HepG2 (cell line): ENCODE results near the gene SSH3. TPM values are rescaled to one million over a fixed set of nuclear protein-coding genes. Genes with fewer than 3 reads are reported as not detected.

ENCODE experiments used
- ATRX ChIP-seq: sonication (generic); formaldehyde crosslinking; IDR thresholded peaks from 2 replicates; pipeline ENCODE4 v1.4.0; 2020; ENCODE audit warnings: missing genetic modification reagents, borderline replicate concordance
- CEBPG ChIP-seq: IDR thresholded peaks from 2 replicates; pipeline ENCODE4 v1.6.1; 2016
- ESRRA ChIP-seq: sonication (generic); formaldehyde crosslinking; IDR thresholded peaks from 2 replicates; pipeline ENCODE4 v1.5.1; 2020; ENCODE audit warnings: mild to moderate bottlenecking, low read depth, missing genetic modification reagents
- JARID2 ChIP-seq: sonication (generic); formaldehyde crosslinking; IDR thresholded peaks from 2 replicates; pipeline ENCODE4 v1.8.1; 2023; ENCODE audit warnings: missing genetic modification reagents, inconsistent platforms; ENCODE audit not compliant: insufficient replicate concordance
- KMT2A ChIP-seq: sonication (generic); formaldehyde crosslinking; IDR thresholded peaks from 2 replicates; pipeline ENCODE4 v1.4.0; 2020; ENCODE audit warnings: missing genetic modification reagents
- MTA3 ChIP-seq: sonication (generic); formaldehyde crosslinking; IDR thresholded peaks from 2 replicates; pipeline ENCODE4 v1.4.0; 2020; ENCODE audit warnings: missing genetic modification reagents
- MYNN ChIP-seq: sonication (generic); formaldehyde crosslinking; IDR thresholded peaks from 2 replicates; pipeline ENCODE4 v1.4.0; 2020; ENCODE audit warnings: mild to moderate bottlenecking, low read depth, missing genetic modification reagents
- NCOA5 ChIP-seq: sonication (generic); formaldehyde crosslinking; IDR thresholded peaks from 2 replicates; pipeline ENCODE4 v1.4.0; 2020; ENCODE audit warnings: missing genetic modification reagents
- PAF1 ChIP-seq: IDR thresholded peaks from 2 replicates; pipeline ENCODE4 v1.6.1; 2016; ENCODE audit warnings: missing genetic modification reagents, missing compliant biosample characterization
- RBFOX2 ChIP-seq: fragments of 200-400 bp; formaldehyde crosslinking; IDR thresholded peaks from 2 replicates; pipeline ENCODE4 v1.6.1; 2017; ENCODE audit warnings: low read depth, mild to moderate bottlenecking, low read length
- RXRB ChIP-seq: IDR thresholded peaks from 2 replicates; pipeline ENCODE4 v1.6.1; 2016; ENCODE audit warnings: borderline replicate concordance, missing genetic modification reagents, missing compliant biosample characterization
- SMC3 ChIP-seq: IDR thresholded peaks from 2 replicates; pipeline ENCODE4 v1.6.1; 2011; ENCODE audit warnings: low read length, improper control_type of control experiment
- ZBTB7A ChIP-seq: sonication (generic); formaldehyde crosslinking; IDR thresholded peaks from 2 replicates; pipeline ENCODE4 v1.8.0; 2022; ENCODE audit warnings: mild to moderate bottlenecking, missing genetic modification reagents
- ZNF570 ChIP-seq: sonication (generic); formaldehyde crosslinking; IDR thresholded peaks from 2 replicates; pipeline ENCODE4 v1.4.0; 2020; ENCODE audit warnings: mild to moderate bottlenecking, missing genetic modification reagents, borderline replicate concordance
- ZNF768 ChIP-seq: sonication (generic); formaldehyde crosslinking; IDR thresholded peaks from 2 replicates; pipeline ENCODE4 v1.4.0; 2020; ENCODE audit warnings: missing genetic modification reagents
- ZNF839 ChIP-seq: sonication (generic); formaldehyde crosslinking; IDR thresholded peaks from 2 replicates; pipeline ENCODE4 v1.4.0; 2020; ENCODE audit warnings: missing genetic modification reagents, mild to moderate bottlenecking, borderline replicate concordance
- polyA plus RNA-seq, 8 experiments: library from polyadenylated mRNA; depleted of rRNA in 3 of 8; stranded (reverse) in 7 of 8; unstranded in 1 of 8; fragments of >200 nt; fragmentation: Illumina TruSeq in 4 of 8; extraction: Trizol in 4 of 8; gene quantifications; 2 replicates each; pipeline versions ENCODE4 v1.2.1 to v1.2.3, GENCODE V29; 2011 to 2016; ENCODE audit warnings: low read depth in 4 of 8, missing spikeins in 1 of 8, mixed read lengths in 1 of 8; ENCODE audit not compliant: insufficient read depth in 1 of 8
- total RNA-seq, 5 experiments: library from RNA; depleted of rRNA; stranded (reverse); fragments of >200 nt; fragmentation: Illumina TruSeq; extraction: Trizol; gene quantifications; 2 replicates each; pipeline ENCODE4 v1.2.3, GENCODE V29; 2016; ENCODE audit warnings: low read depth in 1 of 5
- TF ChIP-seq, protein P1 (sequence below): IDR thresholded peaks from 2 replicates; pipeline ENCODE4 v1.6.1; 2016; ENCODE audit warnings: missing compliant biosample characterization, missing genetic modification reagents, borderline replicate concordance
- TF ChIP-seq, protein P2 (sequence below): sonication (generic); IDR thresholded peaks from 2 replicates; pipeline ENCODE4 v1.6.1; 2016; ENCODE audit warnings: low read depth, borderline replicate concordance
- TF ChIP-seq, protein P3 (sequence below): sonication (generic); formaldehyde crosslinking; IDR thresholded peaks from 2 replicates; pipeline ENCODE4 v1.5.1; 2020; ENCODE audit warnings: missing genetic modification reagents, mild to moderate bottlenecking, borderline replicate concordance
- TF ChIP-seq, protein P4 (sequence below): sonication (generic); formaldehyde crosslinking; IDR thresholded peaks from 2 replicates; pipeline ENCODE4 v1.4.0; 2020; ENCODE audit warnings: missing genetic modification reagents, borderline replicate concordance
- TF ChIP-seq, protein P5 (sequence below): sonication (generic); formaldehyde crosslinking; IDR thresholded peaks from 2 replicates; pipeline ENCODE4 v1.8.0; 2022; ENCODE audit warnings: mild to moderate bottlenecking, missing genetic modification reagents, moderate library complexity

The SSH3 gene
- total and polyA plus RNA-seq, 2 of the 13 experiments (the other 11 are each of a cell fraction or from before 2014, with no cell fraction given), result 12.4 to 18.8 TPM

DNA sequence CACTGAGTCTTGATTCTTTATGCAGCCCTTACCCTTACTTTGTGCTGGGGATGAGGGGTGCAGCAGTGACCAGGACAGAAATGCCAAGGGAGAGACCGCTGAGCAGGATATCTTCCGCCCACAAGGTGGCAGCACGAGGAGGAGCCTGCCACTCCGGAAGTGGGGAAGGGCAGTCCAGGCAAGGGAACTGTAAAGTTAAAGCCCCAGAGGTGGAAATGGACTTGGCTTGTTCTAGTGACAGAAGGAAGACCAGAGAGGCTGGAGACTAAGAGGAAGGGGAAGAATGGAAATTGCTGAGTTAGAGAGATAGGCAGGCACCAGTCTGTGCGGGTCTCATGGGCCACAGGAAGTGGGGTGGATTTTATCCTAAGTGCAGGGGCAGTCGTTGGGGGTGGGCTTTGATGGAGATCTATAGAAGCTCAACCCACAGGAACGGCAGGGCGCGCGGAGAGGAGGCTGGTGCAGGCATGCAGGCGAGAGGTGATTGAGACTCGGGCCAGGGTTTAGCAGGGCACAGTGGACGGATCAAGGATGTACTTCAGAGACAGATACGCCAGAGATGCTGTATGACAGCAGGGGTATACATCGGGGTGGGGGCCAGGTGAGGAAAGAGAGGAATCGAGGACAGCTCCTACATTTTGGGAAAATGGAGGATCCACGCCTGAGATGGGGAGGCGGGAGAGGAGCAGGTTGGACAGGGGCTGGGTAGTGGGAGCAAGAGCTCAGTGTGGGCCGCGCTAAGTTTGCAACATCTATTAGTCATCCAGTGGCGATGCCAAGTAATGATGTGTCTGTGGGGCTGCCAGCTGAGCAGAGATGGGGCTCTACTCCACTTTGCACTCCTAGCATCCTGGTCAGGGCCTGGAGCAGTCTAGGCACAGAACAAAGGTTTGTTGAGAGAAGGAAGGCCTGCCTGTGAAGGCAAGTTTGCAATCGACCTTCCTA, 40.3 kb upstream of the SSH3 start (continued):
- TF ChIP-seq ZNF768 (no peak), ESRRA (CRISPR knock-in tag) (no peak), ZNF839 (CRISPR knock-in tag) (no peak), RXRB (CRISPR knock-in tag) (peak; percentile 56; the same call in 1 of the 2 replicates), MYNN (no peak), CEBPG (CRISPR knock-in tag) (0 out of 2 replicates have a peak, but pooled peaks have one; percentile 6), ZNF570 (no peak), NCOA5 (CRISPR knock-in tag) (no peak), PAF1 (CRISPR knock-in tag) (no peak), RBFOX2 (no peak), ZBTB7A (CRISPR knock-in tag) (no peak), MTA3 (CRISPR knock-in tag) (no peak), ATRX (CRISPR knock-in tag) (no peak), SMC3 (peak; percentile 65), JARID2 (CRISPR knock-in tag) (no peak), KMT2A (0 out of 2 replicates have a peak, but pooled peaks have one; percentile 20)
- TF ChIP-seq, protein P1, sequence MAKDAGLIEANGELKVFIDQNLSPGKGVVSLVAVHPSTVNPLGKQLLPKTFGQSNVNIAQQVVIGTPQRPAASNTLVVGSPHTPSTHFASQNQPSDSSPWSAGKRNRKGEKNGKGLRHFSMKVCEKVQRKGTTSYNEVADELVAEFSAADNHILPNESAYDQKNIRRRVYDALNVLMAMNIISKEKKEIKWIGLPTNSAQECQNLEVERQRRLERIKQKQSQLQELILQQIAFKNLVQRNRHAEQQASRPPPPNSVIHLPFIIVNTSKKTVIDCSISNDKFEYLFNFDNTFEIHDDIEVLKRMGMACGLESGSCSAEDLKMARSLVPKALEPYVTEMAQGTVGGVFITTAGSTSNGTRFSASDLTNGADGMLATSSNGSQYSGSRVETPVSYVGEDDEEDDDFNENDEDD (CRISPR knock-in tag), result no peak
- TF ChIP-seq, protein P2, sequence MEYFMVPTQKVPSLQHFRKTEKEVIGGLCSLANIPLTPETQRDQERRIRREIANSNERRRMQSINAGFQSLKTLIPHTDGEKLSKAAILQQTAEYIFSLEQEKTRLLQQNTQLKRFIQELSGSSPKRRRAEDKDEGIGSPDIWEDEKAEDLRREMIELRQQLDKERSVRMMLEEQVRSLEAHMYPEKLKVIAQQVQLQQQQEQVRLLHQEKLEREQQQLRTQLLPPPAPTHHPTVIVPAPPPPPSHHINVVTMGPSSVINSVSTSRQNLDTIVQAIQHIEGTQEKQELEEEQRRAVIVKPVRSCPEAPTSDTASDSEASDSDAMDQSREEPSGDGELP, result no peak
- TF ChIP-seq, protein P3, sequence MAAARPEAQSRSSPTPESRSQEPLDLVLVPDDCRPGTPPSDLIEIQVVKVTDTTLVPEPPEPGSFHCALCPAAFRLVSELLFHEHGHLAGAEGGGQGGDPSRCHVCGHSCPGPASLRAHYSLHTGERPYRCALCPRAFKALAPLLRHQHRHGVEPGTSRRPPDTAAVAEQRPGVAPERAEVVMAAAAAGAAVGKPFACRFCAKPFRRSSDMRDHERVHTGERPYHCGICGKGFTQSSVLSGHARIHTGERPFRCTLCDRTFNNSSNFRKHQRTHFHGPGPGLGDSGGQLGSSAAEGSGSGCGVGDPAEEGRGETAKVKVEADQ (CRISPR knock-in tag), result no peak
- TF ChIP-seq, protein P4, sequence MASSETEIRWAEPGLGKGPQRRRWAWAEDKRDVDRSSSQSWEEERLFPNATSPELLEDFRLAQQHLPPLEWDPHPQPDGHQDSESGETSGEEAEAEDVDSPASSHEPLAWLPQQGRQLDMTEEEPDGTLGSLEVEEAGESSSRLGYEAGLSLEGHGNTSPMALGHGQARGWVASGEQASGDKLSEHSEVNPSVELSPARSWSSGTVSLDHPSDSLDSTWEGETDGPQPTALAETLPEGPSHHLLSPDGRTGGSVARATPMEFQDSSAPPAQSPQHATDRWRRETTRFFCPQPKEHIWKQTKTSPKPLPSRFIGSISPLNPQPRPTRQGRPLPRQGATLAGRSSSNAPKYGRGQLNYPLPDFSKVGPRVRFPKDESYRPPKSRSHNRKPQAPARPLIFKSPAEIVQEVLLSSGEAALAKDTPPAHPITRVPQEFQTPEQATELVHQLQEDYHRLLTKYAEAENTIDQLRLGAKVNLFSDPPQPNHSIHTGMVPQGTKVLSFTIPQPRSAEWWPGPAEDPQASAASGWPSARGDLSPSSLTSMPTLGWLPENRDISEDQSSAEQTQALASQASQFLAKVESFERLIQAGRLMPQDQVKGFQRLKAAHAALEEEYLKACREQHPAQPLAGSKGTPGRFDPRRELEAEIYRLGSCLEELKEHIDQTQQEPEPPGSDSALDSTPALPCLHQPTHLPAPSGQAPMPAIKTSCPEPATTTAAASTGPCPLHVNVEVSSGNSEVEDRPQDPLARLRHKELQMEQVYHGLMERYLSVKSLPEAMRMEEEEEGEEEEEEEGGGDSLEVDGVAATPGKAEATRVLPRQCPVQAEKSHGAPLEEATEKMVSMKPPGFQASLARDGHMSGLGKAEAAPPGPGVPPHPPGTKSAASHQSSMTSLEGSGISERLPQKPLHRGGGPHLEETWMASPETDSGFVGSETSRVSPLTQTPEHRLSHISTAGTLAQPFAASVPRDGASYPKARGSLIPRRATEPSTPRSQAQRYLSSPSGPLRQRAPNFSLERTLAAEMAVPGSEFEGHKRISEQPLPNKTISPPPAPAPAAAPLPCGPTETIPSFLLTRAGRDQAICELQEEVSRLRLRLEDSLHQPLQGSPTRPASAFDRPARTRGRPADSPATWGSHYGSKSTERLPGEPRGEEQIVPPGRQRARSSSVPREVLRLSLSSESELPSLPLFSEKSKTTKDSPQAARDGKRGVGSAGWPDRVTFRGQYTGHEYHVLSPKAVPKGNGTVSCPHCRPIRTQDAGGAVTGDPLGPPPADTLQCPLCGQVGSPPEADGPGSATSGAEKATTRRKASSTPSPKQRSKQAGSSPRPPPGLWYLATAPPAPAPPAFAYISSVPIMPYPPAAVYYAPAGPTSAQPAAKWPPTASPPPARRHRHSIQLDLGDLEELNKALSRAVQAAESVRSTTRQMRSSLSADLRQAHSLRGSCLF, result no peak
- TF ChIP-seq, protein P5, sequence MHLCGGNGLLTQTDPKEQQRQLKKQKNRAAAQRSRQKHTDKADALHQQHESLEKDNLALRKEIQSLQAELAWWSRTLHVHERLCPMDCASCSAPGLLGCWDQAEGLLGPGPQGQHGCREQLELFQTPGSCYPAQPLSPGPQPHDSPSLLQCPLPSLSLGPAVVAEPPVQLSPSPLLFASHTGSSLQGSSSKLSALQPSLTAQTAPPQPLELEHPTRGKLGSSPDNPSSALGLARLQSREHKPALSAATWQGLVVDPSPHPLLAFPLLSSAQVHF, result no peak
